Measurements from ENCODE around the gene GPR39.
A peak's percentile ranks its signal among the peaks of the same experiment; 100 is the strongest.

Gene GPR39

GRCh38 chr2:132651115-132652045, 234.8 kb downstream of the GPR39 start:
- DNase-seq, result peak; percentile 51

- no peak for DNase-seq
Observed at GRCh38 chr2:132652474-132652873, 235.9 kb downstream of the GPR39 start.

GRCh38 chr2:132654335-132654734, 237.7 kb downstream of the GPR39 start:
- no peak for DNase-seq

GRCh38 chr2:132654968-132655367, 238.4 kb downstream of the GPR39 start:
- DNase-seq, result no peak

- DNase-seq, result no peak
Observed at GRCh38 chr2:132656266-132656975, 239.8 kb downstream of the GPR39 start.

GRCh38 chr2:132659331-132659730, 242.7 kb downstream of the GPR39 start:
- DNase-seq, result no peak

GRCh38 chr2:132662732-132663131, 246.1 kb downstream of the GPR39 start:
- DNase-seq, result peak; percentile 40

- DNase-seq, result no peak
Observed at GRCh38 chr2:132664096-132664495, 247.5 kb downstream of the GPR39 start.

GRCh38 chr2:132665401-132666140, 249.0 kb downstream of the GPR39 start:
- DNase-seq, result no peak

GRCh38 chr2:132667706-132668105, 251.1 kb downstream of the GPR39 start:
- no peak for DNase-seq

- DNase-seq, result peak; percentile 26
Observed at GRCh38 chr2:132668189-132668823, 251.7 kb downstream of the GPR39 start.

GRCh38 chr2:132668987-132669907, 252.6 kb downstream of the GPR39 start:
- DNase-seq, result peak; percentile 56

GRCh38 chr2:132669908-132670495, 253.4 kb downstream of the GPR39 start, which contains the start of gene LYPD1:
LYPD1 (minus strand) TSS chr2:132670205; CDS start chr2:132669932, 273 bp downstream.
- DNase-seq, result peak; percentile 64

- peak; percentile 55 for DNase-seq
Observed at GRCh38 chr2:132670496-132671150, 254.0 kb downstream of the GPR39 start.

GRCh38 chr2:132671151-132671835, 254.7 kb downstream of the GPR39 start:
- DNase-seq, result no peak

GRCh38 chr2:132676999-132677398, 260.4 kb downstream of the GPR39 start:
- DNase-seq, result no peak

- DNase-seq, result no peak
Observed at GRCh38 chr2:132677661-132678060, 261.1 kb downstream of the GPR39 start.

GRCh38 chr2:132678483-132678882, 261.9 kb downstream of the GPR39 start:
- DNase-seq, result no peak

GRCh38 chr2:132680544-132680943, 263.9 kb downstream of the GPR39 start:
- DNase-seq, result no peak

- DNase-seq, result no peak
Observed at GRCh38 chr2:132681766-132682165, 265.2 kb downstream of the GPR39 start.

Measured in NCI-H510A treated with DMSO at 0.1 percent for 48 hours (cell line).